ENCODE data around the gene LIMS2.

DNA sequence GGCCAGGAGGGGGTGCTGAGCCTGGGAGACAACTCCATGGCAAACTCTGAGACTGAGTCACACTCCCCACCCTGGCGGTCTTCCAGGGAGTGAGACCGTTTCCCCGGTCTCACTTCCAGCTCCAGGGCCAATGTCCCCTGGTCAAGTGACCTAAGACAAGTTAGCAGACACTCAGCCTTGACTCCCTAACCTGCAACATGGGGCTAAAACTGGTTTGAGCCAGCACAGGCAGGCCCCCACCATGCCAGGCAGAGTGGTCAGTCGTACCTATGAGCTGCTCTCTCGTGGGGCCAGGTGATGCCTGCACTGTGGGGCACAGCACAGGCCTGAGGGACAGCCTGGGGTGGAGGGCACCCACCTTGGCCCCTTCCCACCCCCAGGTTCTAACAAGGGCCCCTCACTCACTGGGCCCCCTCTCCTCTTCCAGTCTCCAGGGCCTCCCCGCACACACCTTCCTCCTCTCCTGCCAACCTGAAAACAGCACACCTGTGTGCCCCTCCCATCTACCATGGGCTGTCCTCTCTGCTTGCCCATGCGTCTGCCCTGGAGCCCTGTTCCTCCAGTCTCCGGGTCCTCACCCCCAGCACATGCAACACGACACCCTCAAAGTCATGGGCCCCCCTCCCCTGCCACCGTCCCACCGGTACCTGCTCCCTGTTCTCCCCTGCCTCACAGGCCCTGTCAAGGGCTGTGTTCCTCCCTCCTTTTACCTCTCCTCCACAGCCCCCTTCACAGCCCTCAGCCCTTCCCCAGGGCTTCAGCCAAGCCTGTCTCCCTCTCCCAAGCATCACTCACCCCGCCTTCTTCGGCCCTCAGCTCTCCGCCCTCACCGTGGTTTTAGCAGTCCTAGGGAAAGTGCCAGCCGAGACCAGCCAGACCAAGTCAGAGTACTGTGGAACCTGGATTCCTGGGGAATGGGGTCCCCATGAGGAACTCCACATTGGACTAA, 27.8 kb downstream of the LIMS2 start:
- TF ChIP-seq CTCF (IDR thresholded peaks at IDR 0.05), result no peak
- no peak for TF ChIP-seq POLR2A (IDR thresholded peaks at IDR 0.05)

Measured in upper lobe of left lung (tissue), 4 donors.